Spleen (tissue), 7 donors: ENCODE data around the gene NUP43.

ENCODE experiments used
- POLR2AphosphoS5 ChIP-seq, 3 donors: sonication (generic); formaldehyde crosslinking; IDR thresholded peaks; one replicate each; pipeline ENCODE4 v1.5.1; 2017; ENCODE audit warnings: antibody characterized with exemption in 3 of 3
- TF ChIP-seq, protein P1 (sequence below), 11 experiments: fragments of 200-600 bp in 7 of 11; fragments of 450-650 bp in 4 of 11; sonication (generic) in 4 of 11; IDR thresholded peaks in 8 of 11; conservative IDR thresholded peaks in 3 of 11; 1 replicate in 7 of 11; 2 replicates in 4 of 11; pipeline versions ENCODE4 v1.4.0 to v1.8.0; 2016 to 2021; ENCODE audit warnings: antibody characterized with exemption in 11 of 11, inconsistent platforms in 4 of 11, mild to moderate bottlenecking in 1 of 11
- donor health status: DM: no; HTN: no; CAD: no; lungs with moderate emphysema.
- donor health status: DM: no; HTN: no; CAD: no.
- donor health status: DM: no; HTN: no; CAD: no.

DNA sequence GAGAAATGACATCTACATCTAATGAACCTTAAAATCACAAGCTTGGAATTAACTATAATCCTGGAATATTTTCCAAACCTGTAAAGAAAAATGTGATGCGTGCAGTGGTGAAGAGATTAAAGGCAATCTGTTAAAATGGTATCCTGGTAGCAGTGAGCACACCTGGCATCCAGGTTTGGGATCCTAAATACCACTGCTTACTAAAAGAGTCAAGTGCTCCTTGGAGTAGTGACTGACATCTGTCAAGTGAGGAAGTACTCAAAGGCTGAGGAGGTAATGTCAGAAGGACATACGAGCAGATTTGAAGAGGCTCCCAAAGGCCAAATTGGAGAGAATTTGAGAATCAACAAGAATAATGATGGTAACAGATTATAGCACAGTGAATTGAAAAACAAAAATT lies 36.0 kb upstream of the NUP43 start:
- TF ChIP-seq, protein P1, sequence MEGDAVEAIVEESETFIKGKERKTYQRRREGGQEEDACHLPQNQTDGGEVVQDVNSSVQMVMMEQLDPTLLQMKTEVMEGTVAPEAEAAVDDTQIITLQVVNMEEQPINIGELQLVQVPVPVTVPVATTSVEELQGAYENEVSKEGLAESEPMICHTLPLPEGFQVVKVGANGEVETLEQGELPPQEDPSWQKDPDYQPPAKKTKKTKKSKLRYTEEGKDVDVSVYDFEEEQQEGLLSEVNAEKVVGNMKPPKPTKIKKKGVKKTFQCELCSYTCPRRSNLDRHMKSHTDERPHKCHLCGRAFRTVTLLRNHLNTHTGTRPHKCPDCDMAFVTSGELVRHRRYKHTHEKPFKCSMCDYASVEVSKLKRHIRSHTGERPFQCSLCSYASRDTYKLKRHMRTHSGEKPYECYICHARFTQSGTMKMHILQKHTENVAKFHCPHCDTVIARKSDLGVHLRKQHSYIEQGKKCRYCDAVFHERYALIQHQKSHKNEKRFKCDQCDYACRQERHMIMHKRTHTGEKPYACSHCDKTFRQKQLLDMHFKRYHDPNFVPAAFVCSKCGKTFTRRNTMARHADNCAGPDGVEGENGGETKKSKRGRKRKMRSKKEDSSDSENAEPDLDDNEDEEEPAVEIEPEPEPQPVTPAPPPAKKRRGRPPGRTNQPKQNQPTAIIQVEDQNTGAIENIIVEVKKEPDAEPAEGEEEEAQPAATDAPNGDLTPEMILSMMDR (IDR thresholded peaks at IDR 0.05 in 8 of 11, conservative IDR thresholded peaks at IDR 0.05 in 3 of 11): no peak
- TF ChIP-seq POLR2AphosphoS5 (IDR thresholded peaks at IDR 0.05): no peak
